ENCODE data around the gene APOD. TPM values are rescaled to one million over a fixed set of nuclear protein-coding genes. Genes with fewer than 3 reads are reported as not detected.
A peak's percentile ranks its signal among the peaks of the same experiment; 100 is the strongest.

APOD gene
- total and polyA plus RNA-seq, 10 donors, result 1.9 to 50.5 (median 4.4) TPM

DNA sequence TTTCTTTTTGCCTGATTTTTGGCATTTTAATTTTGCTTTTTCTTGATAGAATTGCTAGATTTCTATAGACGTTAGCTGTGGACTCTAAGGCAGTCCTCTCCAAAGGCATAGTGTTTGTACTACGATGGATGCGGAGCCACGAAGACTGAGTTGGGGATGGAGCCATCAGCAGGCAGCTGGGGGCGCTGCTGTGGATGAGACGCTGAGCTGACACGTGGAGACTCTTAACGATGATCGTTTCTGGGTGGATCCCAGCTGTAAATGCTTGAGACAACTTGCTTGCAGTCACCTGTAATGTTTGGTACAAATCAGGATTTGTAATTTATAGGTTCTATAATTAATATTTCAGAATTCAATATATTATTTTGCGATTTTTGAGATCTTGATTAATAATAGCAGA, 27.4 kb downstream of the APOD start:
- Histone ChIP-seq H3K36me3 (no peaks in the 10 kb centered on the region), H3K4me1 (peaks cover 0 to 19% (median 4%) of the 10 kb centered on the region in 6 donors), H3K27ac (no peak overlapping the region), H3K9me3 (no peaks in the 10 kb centered on the region), H3K27me3 (replicated peaks in 1 of 7) (no peaks in the 10 kb centered on the region), H3K4me3 (no peak overlapping the region)
- WGBS, 5 donors, result 43 to 51% (median 46%) methylated on average over 10 of the region's 10 CpGs
- no peak for DNase-seq
- TF ChIP-seq POLR2A (IDR thresholded peaks at IDR 0.05) (no peak), CTCF (IDR thresholded peaks at IDR 0.05 in 8 of 11, conservative IDR thresholded peaks at IDR 0.05 in 3 of 11) (peak in 4 of 11 experiments; percentile 13 to 40 (median 26)), POLR2AphosphoS5 (IDR thresholded peaks at IDR 0.05) (no peak)
- intact Hi-C loops (cut with DNase I; ENCODE audit: low total_unique reads), result loop anchor here (10.0 kb wide), 1 partner anchor 358 kb away; no protein-coding TSS in a partner anchor

DNA sequence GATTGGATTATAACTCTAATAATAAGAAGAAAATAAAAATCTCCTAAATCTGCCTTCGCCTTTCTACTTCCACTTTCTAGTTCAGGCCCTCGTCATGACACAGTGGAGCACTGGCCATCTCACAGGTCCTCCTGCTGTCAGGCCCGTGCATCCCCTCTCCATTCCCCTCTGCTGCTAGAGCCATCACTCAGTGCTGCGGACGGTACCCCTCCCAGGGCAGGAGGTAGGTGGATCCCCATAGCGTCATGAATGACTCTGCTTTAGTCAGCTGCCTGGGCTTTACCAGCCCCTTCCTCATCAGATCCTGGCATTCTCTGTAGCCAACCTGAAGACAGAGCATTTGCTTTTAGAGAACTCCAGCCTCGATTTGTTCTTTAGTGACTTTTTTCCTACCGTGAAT, 28.6 kb downstream of the APOD start:
- no peak overlapping the region for H3K4me3 ChIP-seq
- DNase-seq, result no peak
- 67 to 80% (median 79%) methylated on average over 8 of the region's 8 CpGs for WGBS, 5 donors

DNA sequence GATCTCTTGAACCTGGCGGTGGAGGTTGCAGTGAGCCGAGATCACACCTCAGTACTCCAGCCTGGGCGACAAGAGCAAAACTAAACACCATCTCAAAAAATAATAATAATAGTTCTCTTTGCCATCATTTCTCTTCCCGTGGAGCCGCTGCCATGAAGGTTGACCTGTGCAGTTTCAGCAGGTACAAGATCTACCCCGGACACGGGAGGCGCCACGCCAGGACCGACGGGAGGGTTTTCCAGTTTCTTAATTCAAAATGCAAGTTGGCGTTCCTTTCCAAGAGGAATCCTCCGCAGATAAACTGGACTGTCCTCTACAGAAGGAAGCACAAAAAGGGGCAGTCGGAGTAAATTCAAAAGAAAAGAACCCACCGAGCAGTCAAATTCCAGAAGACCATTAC, 29.3 kb downstream of the APOD start:
- TF ChIP-seq CTCF (IDR thresholded peaks at IDR 0.05 in 8 of 11, conservative IDR thresholded peaks at IDR 0.05 in 3 of 11), result no peak
- no peak for TF ChIP-seq POLR2AphosphoS5 (IDR thresholded peaks at IDR 0.05)
- no peak for TF ChIP-seq POLR2A (IDR thresholded peaks at IDR 0.05)
- intact Hi-C loops (cut with DNase I; ENCODE audit: low total_unique reads), result loop anchor here (10.0 kb wide), 1 partner anchor 360 kb away; no protein-coding TSS in a partner anchor
- no peaks in the 10 kb centered on the region for H3K36me3 ChIP-seq
- no peaks in the 10 kb centered on the region for H3K27me3 ChIP-seq (replicated peaks in 1 of 7)
- no peak overlapping the region for H3K27ac ChIP-seq
- no peaks in the 10 kb centered on the region for H3K9me3 ChIP-seq
- no peak overlapping the region for H3K4me3 ChIP-seq
- H3K4me1 ChIP-seq, result peaks cover 5 to 38% (median 22%) of the 10 kb centered on the region in 6 donors
- DNase-seq, result no peak
- WGBS, 5 donors, result 96 to 98% (median 96%) methylated on average over 15 of the region's 15 CpGs

More for the DNA sequence above, 28.6 kb downstream of the APOD start:
- TF ChIP-seq CTCF (IDR thresholded peaks at IDR 0.05 in 8 of 11, conservative IDR thresholded peaks at IDR 0.05 in 3 of 11), result no peak
- TF ChIP-seq POLR2AphosphoS5 (IDR thresholded peaks at IDR 0.05), result no peak
- TF ChIP-seq POLR2A (IDR thresholded peaks at IDR 0.05), result no peak
- Histone ChIP-seq H3K27me3 (replicated peaks in 1 of 7) (no peaks in the 10 kb centered on the region), H3K27ac (no peak overlapping the region), H3K4me1 (peaks cover 0 to 32% (median 16%) of the 10 kb centered on the region in 6 donors), H3K9me3 (no peaks in the 10 kb centered on the region), H3K36me3 (no peaks in the 10 kb centered on the region)
- intact Hi-C loops (cut with DNase I; ENCODE audit: low total_unique reads), result loop anchor here (10.0 kb wide), 1 partner anchor 360 kb away; no protein-coding TSS in a partner anchor

DNA sequence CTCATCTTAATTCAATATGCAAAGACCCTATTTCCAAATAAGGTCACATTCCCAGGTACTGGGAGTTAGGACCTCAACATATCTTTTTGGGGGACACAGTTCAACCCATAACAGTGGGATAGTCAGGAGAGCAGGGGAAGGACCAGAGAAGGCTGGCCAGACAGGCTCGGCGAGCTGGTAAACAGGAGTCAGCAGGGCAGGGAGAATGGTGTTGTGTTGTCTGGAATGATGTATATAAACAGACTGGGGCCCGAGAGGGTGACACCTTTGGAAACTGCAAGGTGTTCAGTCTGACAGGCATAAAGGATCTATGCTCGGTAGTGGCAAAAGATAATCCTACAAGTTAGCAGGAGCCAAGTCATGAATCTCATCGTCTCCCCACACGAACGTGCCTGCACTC, 30.5 kb downstream of the APOD start:
- peak overlapping the region in 3 of 8 donors; percentile 75 to 91 (median 85) for H3K27ac ChIP-seq
- intact Hi-C loops (cut with DNase I; ENCODE audit: low total_unique reads), result loop anchor here (10.0 kb wide), 1 partner anchor 362 kb away; no protein-coding TSS in a partner anchor

More for the DNA sequence above, 30.5 kb downstream of the APOD start:
- H3K4me3 ChIP-seq, result no peak overlapping the region
- H3K27me3 ChIP-seq (replicated peaks in 1 of 7), result no peaks in the 10 kb centered on the region
- no peak for DNase-seq
- no peaks in the 10 kb centered on the region for H3K36me3 ChIP-seq
- TF ChIP-seq POLR2A (IDR thresholded peaks at IDR 0.05), result no peak
- TF ChIP-seq CTCF (IDR thresholded peaks at IDR 0.05 in 8 of 11, conservative IDR thresholded peaks at IDR 0.05 in 3 of 11), result no peak
- no peak for TF ChIP-seq POLR2AphosphoS5 (IDR thresholded peaks at IDR 0.05)
- no peaks in the 10 kb centered on the region for H3K9me3 ChIP-seq
- H3K4me1 ChIP-seq, result peaks cover 11 to 45% (median 34%) of the 10 kb centered on the region in 6 donors
- WGBS, 5 donors, result 78 to 88% (median 82%) methylated on average over 7 of the region's 7 CpGs
